GM12865 (cell line): ENCODE results near the gene SAMD4A.
A peak's percentile ranks its signal among the peaks of the same experiment; 100 is the strongest.

Experiments
- DNase-seq: peaks from one replicate; pipeline ENCODE4 v3.0.0; 2010; ENCODE audit warnings: low read depth
- H3K4me3 ChIP-seq: 2 replicates; pipeline ENCODE4 v1.5.1; 2011; ENCODE audit warnings: mild to moderate bottlenecking, low read depth, low read length, control low read depth
- TF ChIP-seq, protein P1 (sequence below): IDR thresholded peaks from 2 replicates; pipeline ENCODE4 v1.5.1; 2011; ENCODE audit warnings: low read length, control low read depth, low read depth, inconsistent platforms; ENCODE audit not compliant: insufficient read depth; ENCODE audit errors: missing control alignments

The SAMD4A gene, protein sequence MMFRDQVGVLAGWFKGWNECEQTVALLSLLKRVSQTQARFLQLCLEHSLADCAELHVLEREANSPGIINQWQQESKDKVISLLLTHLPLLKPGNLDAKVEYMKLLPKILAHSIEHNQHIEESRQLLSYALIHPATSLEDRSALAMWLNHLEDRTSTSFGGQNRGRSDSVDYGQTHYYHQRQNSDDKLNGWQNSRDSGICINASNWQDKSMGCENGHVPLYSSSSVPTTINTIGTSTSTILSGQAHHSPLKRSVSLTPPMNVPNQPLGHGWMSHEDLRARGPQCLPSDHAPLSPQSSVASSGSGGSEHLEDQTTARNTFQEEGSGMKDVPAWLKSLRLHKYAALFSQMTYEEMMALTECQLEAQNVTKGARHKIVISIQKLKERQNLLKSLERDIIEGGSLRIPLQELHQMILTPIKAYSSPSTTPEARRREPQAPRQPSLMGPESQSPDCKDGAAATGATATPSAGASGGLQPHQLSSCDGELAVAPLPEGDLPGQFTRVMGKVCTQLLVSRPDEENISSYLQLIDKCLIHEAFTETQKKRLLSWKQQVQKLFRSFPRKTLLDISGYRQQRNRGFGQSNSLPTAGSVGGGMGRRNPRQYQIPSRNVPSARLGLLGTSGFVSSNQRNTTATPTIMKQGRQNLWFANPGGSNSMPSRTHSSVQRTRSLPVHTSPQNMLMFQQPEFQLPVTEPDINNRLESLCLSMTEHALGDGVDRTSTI

DNA sequence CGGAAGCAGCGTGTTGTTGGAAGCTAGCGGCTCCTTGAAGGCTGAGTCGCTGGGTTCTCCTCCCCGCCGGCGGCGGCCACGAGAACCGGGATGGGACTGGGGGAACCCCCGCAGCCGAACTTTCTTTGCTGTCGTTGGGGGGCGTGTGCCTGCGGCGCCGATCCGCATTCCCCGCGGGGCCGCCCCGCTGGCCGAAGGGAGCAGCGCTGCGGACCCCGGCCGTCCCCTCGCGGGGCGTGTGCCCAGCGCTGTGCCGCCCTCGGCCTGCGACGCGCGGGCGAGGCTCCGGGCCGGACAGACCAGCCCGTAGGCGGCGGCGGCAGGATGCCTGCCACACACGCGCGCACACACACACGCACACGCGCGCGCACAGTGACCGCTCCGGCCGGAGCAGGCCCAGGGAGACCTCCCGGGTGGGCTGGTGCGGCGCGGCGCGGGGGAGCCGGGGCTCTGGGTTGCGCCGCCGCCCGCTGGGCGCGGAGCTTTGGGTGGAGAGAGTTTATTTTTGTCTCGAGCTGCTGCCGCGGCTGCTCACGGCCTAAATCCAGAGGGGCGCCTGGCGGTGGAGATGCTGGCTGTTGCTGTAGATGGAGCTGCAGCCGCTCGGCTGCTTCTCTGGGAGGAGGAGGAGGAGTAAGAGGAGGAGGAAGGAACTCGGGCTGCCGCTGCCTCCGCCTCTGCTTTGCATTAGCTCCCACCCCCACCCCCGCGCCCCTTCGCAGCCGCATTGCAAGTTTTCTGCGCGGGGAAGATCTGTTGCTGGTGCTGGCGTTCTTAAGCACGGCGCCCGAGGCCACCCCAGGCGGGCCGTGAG is at the start of gene SAMD4A:
Gene SAMD4A (plus strand): TSS at position 719 of the 814 bp plus-strand sequence. CDS start 789 bp downstream, outside the sequence.
- TF ChIP-seq, protein P1, sequence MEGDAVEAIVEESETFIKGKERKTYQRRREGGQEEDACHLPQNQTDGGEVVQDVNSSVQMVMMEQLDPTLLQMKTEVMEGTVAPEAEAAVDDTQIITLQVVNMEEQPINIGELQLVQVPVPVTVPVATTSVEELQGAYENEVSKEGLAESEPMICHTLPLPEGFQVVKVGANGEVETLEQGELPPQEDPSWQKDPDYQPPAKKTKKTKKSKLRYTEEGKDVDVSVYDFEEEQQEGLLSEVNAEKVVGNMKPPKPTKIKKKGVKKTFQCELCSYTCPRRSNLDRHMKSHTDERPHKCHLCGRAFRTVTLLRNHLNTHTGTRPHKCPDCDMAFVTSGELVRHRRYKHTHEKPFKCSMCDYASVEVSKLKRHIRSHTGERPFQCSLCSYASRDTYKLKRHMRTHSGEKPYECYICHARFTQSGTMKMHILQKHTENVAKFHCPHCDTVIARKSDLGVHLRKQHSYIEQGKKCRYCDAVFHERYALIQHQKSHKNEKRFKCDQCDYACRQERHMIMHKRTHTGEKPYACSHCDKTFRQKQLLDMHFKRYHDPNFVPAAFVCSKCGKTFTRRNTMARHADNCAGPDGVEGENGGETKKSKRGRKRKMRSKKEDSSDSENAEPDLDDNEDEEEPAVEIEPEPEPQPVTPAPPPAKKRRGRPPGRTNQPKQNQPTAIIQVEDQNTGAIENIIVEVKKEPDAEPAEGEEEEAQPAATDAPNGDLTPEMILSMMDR = no peak
- peak within 1 kb of the TSS; percentile 70 for H3K4me3 ChIP-seq
- DNase-seq = peak; percentile 74

DNA sequence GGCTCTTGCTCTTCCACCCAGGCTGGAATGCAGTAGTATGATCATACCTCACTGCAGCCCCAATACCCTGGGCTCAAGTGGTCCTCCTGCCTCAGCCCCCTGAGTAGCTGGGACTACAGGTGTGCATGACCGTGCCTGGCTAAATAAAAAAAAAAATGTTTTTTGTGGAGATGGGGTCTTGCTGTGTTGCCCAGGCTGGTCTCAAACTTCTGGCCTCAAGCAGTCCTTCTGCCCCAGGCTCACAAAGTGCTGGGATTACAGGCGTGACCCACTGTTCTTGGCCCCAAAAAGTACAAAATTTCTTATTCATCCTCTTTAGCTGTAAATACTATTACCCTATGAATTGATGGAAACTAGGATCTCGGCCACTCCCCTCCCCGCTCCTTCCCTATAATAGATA is 42.5 kb upstream of the SAMD4A start:
- H3K4me3 ChIP-seq = no peak overlapping the region
- TF ChIP-seq, protein P1 = no peak
- DNase-seq = no peak

DNA sequence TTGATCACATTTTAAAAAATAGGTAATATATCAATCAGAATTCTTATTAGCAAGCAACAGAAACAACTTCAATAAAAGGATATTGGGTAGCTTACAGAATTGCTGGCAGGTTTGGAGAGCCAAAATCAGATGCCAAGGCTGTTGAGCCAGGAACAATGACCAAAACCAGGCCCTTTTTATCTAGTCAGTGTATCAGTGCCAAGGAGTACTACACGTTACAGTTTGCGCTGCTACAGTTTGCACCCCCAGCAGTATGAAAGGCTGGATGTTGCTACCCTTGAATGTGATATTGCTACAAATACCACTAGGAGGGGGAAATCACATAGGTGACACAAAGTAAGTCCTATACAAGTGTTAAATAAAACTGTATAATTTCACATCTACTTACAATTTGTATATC is 38.0 kb upstream of the SAMD4A start:
- TF ChIP-seq, protein P1 = no peak
- no peak for DNase-seq
- H3K4me3 ChIP-seq = no peak overlapping the region

DNA sequence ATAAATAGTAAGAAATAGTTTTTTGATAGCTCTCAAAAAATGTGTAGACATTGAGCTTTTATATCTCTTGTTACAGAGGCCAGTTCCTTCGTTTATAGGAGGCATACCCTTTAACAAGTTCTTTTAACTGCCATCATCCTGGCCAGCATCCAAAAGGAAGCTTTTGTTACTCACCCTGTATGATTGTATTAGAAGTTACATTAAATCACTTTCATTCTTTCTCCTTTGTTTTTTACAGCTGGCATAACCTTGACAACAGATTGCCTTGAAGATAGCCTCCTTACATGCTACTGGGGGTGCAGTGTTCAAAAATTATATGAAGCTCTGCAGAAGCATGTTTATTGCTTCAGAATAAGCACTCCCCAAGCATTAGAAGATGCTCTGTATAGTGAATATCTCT is 37.1 kb upstream of the SAMD4A start:
- H3K4me3 ChIP-seq = no peak overlapping the region
- TF ChIP-seq, protein P1 = no peak
- no peak for DNase-seq

DNA sequence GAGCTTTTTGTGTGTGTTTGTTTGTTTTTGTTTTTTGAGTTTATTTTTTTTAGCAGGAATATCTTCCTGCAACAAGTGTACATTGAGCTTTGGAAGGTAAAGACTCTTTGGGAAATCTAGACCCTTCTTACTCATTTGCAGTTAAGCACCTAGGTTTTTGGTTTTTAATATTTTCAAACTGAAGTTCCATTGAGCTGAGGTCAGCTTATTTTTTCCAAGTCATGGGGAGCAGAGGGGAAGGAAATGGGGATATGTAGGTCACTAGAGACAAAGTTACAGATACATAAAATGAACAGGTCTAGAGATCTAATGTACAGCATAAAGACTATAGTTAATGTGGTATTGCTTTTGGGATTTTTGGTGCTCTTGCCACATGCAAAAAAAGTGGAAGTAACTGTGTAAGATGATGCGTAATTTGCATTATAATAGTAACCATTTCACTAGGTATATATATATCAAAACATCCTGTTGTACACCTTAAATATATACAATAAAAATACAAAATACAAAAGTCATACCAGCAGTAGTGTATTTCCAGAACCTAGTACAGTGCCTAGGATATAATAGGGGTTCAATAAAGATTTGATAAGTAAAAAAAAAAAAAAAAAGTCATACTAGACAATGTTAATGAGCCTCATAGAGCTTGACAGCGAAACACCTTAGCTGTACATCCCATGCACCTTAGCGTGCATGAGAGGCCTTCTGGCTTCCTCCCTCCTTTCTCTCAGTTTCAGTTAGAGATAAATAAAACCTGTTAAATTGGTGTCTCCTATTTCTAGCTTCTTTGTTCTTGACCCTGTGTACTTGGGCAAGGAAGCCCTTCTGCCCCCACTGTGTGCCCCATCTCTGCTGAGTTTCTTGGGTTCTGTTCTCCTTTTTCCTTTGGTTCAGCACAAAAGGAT is 34.6 kb upstream of the SAMD4A start:
- H3K4me3 ChIP-seq = peak overlapping the region; percentile 3; the same call in 1 of the 2 replicates
- TF ChIP-seq, protein P1 = no peak
- DNase-seq = peak; percentile 81

DNA sequence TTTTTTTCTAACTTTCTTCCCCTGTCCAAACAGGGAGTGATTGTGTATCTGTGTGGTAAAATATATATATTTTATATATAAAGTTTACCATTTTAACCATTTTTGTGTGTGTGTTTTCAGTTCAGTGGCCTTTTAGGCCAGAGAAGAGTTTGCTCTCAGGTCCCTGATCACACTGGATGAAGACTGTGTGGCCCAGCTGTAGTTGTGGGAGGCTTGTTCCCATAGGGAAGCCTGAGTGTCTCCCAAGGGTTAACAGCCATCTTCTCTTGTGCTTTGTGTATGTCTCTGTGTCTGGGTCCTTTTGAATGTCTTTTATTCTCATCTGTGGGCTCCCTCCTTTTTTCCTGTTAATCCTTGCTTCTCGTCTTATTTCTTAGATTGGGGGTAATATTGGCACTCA is 33.8 kb upstream of the SAMD4A start:
- DNase-seq = peak; percentile 3
- peak overlapping the region; percentile 3; the same call in 1 of the 2 replicates for H3K4me3 ChIP-seq
- TF ChIP-seq, protein P1 = no peak
